HG02885 (cell line): ENCODE measurements around the gene GALNTL6.
"Not testable (repeated sequence)": the region's sequence is repeated elsewhere in the genome, so short reads cannot be mapped to it uniquely, and the experiment has no call there.

Experiments
- ATAC-seq: cut with Tn5 transposase; IDR thresholded peaks from one replicate; pipeline ENCODE4 v1.9.1; 2021; ENCODE audit warnings: mild to moderate bottlenecking; ENCODE audit not compliant: unreplicated experiment, poor library complexity

The GALNTL6 gene

GRCh38 chr4:172356016-172356415 is 542.8 kb downstream of the GALNTL6 start:
- no peak for ATAC-seq

GRCh38 chr4:172357006-172357540 is 543.9 kb downstream of the GALNTL6 start:
- ATAC-seq = no peak

- no peak for ATAC-seq
Measured at GRCh38 chr4:172362569-172362968, 549.4 kb downstream of the GALNTL6 start.

GRCh38 chr4:172369471-172369959 is 556.3 kb downstream of the GALNTL6 start:
- ATAC-seq = no peak

GRCh38 chr4:172377486-172378140 is 564.4 kb downstream of the GALNTL6 start:
- ATAC-seq = no peak

- ATAC-seq = no peak
Measured at GRCh38 chr4:172379834-172380233, 566.6 kb downstream of the GALNTL6 start.

GRCh38 chr4:172390331-172390730 is 577.1 kb downstream of the GALNTL6 start:
- ATAC-seq = no peak

- ATAC-seq = no peak
Measured at GRCh38 chr4:172392741-172393140, 579.5 kb downstream of the GALNTL6 start.

- ATAC-seq = no peak
Measured at GRCh38 chr4:172393220-172393619, 580.0 kb downstream of the GALNTL6 start.

GRCh38 chr4:172404676-172405075 is 591.5 kb downstream of the GALNTL6 start:
- no peak for ATAC-seq

GRCh38 chr4:172410363-172410762 is 597.2 kb downstream of the GALNTL6 start:
- no peak for ATAC-seq

- ATAC-seq = no peak
Measured at GRCh38 chr4:172411149-172411548, 597.9 kb downstream of the GALNTL6 start.

GRCh38 chr4:172412851-172413580 is 599.8 kb downstream of the GALNTL6 start:
- no peak for ATAC-seq

GRCh38 chr4:172428979-172429378 is 615.8 kb downstream of the GALNTL6 start:
- ATAC-seq = not testable (repeated sequence)

GRCh38 chr4:172480471-172480870 is 667.3 kb downstream of the GALNTL6 start:
- ATAC-seq = no peak

GRCh38 chr4:172481802-172482508 is 668.8 kb downstream of the GALNTL6 start:
- no peak for ATAC-seq

GRCh38 chr4:172485007-172485406 is 671.8 kb downstream of the GALNTL6 start:
- no peak for ATAC-seq

- no peak for ATAC-seq
Measured at GRCh38 chr4:172486531-172486930, 673.3 kb downstream of the GALNTL6 start.

GRCh38 chr4:172489861-172490260 is 676.7 kb downstream of the GALNTL6 start:
- no peak for ATAC-seq

- ATAC-seq = no peak
Measured at GRCh38 chr4:172495769-172496168, 682.6 kb downstream of the GALNTL6 start.

GRCh38 chr4:172497321-172497720 is 684.1 kb downstream of the GALNTL6 start:
- no peak for ATAC-seq
